ENCODE measurements around the gene ETV2.

DNA sequence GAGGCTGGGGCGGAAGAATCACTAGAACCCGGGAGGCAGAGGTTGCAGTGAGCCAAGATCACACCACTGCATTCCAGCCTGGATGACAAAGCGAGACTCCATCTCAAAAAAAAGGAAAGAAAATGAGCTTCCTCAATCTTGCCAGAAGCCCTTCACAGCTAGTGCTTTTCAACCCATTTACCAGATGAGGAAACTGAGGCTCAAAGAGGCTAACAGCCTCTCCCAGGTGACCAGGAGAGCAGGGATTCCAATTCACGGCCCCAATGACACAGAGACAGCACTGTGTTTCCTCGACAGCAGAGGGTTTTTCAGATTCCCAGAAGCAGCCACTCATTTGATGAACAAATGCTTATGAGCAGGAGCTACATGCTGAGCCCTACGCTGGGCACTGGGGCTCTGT, 28.0 kb downstream of the ETV2 start:
- TF ChIP-seq, protein P1, sequence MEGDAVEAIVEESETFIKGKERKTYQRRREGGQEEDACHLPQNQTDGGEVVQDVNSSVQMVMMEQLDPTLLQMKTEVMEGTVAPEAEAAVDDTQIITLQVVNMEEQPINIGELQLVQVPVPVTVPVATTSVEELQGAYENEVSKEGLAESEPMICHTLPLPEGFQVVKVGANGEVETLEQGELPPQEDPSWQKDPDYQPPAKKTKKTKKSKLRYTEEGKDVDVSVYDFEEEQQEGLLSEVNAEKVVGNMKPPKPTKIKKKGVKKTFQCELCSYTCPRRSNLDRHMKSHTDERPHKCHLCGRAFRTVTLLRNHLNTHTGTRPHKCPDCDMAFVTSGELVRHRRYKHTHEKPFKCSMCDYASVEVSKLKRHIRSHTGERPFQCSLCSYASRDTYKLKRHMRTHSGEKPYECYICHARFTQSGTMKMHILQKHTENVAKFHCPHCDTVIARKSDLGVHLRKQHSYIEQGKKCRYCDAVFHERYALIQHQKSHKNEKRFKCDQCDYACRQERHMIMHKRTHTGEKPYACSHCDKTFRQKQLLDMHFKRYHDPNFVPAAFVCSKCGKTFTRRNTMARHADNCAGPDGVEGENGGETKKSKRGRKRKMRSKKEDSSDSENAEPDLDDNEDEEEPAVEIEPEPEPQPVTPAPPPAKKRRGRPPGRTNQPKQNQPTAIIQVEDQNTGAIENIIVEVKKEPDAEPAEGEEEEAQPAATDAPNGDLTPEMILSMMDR (conservative IDR thresholded peaks at IDR 0.05), result no peak
- TF ChIP-seq ZFX (IDR thresholded peaks at IDR 0.05), result no peak
